GM21423 (cell line): Measurements from ENCODE around the gene KCNIP1.

Experiments
- ATAC-seq: cut with Tn5 transposase; IDR thresholded peaks from one replicate; pipeline ENCODE4 v1.9.1; 2021; ENCODE audit warnings: mild to moderate bottlenecking, moderate library complexity; ENCODE audit not compliant: unreplicated experiment

The KCNIP1 gene

DNA sequence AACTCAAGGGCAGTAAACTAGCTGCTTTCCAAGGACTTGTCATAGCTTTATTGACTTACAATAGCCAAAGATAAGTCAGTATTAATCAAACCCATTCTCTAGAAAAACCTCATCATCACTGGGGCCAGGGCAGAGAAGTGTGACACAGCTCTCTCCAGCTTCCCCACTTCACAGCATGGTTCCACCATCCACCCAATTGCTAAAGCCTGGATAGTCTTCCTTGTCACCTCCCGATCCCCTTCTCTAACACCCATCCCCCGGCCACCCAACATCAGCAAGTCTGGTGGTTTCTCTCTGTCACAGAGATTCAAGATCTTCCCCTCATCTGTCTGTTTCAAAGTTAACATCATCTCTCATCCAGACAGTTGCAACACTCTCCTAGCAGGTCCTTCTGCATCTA is 191.1 kb downstream of the KCNIP1 start:
- ATAC-seq, result no peak

GRCh38 chr5:170697031-170697430 is 193.2 kb downstream of the KCNIP1 start:
- ATAC-seq, result no peak

DNA sequence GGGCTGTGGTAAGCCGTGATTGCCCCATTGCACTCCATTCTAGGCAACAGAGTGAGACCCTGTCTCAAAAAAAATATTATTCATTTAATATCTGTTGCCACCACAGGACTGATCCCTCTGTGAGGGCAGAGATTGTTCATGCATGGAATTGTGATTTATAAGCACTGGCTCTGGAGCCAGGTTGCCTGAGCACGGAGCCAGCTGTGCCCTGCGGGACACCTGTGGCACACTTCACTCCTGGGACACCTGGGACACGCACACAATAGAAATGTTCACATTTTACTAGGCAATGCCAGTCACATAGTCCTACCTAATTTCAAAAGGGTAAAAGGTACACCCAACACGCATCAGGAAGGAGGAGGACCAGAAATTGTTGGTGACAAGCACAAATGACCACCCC is 196.7 kb downstream of the KCNIP1 start:
- ATAC-seq, result no peak

DNA sequence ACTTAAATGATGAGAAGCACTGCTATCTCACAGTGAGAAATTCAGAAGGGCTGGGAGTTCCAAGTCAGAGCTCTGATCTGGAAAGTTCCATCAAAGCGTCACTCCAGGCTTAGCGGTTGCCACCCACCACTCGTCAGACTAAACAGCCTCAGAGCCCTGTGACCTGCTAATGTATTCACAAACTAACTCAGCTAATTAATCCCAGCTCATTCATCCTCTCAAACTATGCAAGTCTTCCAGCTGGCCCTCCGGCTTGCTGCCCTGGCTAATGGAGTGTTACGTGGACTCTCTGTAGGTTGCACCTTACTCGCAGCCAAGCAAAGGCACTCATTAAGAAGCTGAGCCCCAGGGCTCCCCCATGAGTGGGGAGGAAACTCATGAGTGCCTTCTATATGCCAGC is 197.5 kb downstream of the KCNIP1 start:
- no peak for ATAC-seq

- ATAC-seq, result no peak
These were observed 200.8 kb downstream of the KCNIP1 start for GRCh38 chr5:170704417-170705192.

GRCh38 chr5:170709640-170710039 is 205.8 kb downstream of the KCNIP1 start:
- ATAC-seq, result no peak

DNA sequence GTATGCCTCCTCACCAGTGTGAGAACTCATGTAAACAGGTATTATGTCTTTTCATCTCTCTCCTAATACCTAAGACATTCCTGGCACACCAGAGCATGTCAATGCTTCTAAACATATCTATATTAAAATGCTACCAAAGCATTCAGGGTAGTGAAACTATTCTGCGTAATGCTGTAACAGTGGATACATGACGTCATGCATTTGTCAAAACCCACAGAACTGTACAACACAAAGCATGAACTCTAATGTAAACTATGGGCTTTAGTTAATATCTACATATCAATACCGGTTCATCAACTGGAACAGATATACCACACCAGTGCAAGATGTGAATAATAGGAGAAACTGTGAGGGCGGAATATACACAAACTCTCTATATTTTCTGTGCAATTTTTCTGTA is 207.5 kb downstream of the KCNIP1 start:
- no peak for ATAC-seq

DNA sequence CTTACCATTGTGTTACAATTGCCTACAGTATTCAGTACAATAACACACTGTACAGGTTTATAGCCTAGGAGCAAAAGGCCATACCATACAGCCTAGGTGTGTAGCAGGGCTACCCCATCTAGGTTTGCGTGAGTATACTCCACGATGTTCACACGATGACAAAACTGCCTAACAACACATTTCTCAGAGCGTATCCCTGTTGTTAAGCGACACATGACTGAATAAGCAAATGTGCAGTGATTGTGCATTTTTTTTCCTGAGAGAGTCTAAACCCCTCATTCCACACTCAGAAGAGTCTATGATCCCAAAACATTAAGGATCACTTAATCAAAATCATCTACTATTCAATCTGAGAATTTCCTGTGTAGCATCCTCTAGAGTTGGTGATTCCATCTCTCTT is 211.3 kb downstream of the KCNIP1 start:
- no peak for ATAC-seq

DNA sequence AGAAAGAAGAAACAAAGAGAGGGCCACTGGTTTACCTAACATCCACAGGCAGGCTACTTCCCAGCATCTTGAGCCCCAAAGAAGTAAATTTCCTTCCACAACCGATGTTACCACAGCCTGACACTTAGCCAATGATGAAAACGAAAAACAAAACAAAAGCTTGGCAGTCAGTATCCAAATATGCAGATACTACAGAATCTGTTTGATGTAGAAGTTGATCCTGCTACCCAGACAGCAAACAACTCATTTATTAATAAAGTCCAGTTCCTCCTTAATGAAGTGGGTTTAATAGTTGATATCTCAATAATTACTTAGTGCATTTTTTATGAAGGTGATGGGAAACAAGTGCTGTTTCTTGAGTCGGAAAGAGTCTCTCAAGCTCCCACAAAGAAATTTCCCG is 212.6 kb downstream of the KCNIP1 start:
- no peak for ATAC-seq

GRCh38 chr5:170719551-170719950 is 215.7 kb downstream of the KCNIP1 start:
- no peak for ATAC-seq

DNA sequence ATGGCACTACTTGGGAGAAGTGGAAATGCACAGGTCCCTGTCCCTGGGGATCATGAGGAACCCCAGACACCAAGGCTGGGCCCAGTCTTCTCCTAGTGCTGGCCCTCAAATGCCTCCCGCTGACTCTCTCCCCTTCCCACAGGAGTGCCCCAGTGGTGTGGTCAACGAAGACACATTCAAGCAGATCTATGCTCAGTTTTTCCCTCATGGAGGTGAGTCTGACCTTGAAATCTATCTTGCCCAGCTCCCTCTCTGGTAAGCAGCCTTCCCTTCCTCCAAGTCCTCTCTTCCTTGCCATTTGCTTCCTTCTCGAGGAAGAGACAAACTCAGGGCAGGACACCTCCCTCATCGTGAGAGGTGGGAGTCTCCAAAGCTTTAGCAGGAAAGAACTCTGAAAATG is 216.4 kb downstream of the KCNIP1 start:
- no peak for ATAC-seq

DNA sequence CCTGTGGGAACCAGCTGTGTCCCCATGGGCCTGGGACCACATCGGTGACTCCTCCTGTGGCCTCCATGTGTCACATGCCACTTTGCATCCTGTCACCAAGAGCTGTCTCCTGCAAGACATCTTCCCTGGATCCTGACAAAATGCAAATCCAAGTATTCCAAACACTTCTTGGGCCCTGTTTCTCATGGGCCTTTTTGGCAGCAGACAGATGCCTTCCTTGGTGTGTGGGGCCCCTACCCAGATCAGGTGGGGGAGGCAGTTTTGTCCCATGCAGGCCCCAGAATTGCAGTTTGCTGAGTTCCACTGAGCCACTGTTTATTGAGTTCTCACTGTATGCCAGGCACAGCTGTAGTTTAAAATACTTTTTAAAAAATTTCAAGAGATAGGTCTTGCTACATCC is 217.2 kb downstream of the KCNIP1 start:
- no peak for ATAC-seq

DNA sequence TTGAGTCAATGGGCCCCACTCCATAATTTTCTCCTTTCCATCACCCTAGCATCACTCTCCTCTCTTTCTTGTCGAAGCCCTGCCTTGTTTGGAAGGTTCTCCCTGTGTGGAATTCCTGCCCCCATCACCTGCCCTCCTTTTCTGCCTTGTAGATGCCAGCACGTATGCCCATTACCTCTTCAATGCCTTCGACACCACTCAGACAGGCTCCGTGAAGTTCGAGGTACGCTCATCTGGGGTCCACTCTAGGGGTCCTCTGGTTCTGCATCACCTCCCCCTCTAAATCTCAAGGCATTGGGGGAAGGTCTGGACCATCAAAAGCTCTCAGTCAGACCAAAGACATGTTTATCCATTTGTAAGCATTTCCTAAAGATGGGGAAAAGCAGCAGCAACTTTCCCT is 217.9 kb downstream of the KCNIP1 start:
- ATAC-seq, result no peak

DNA sequence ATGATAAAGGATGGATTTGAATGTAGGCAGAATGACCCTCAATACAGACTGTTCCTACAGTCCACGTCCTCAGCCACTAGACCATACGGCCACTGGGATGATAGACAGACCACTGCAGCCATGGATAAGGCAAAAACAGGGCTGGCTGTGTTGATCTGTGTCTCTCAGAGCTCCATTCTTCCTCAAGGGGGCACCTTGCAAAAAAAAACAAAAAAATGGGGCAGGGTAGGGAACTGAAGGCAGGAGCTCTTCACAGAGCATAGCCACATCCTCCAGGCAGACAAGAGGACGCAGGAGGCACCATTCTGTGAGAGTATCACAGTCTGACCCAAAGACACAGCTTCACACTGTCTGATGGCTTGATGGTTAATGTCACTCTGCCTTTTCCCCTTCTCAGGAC is 218.5 kb downstream of the KCNIP1 start:
- no peak for ATAC-seq

- ATAC-seq, result no peak
These were observed 227.2 kb downstream of the KCNIP1 start for GRCh38 chr5:170731052-170731451.

- ATAC-seq, result no peak
These were observed 228.9 kb downstream of the KCNIP1 start for GRCh38 chr5:170732685-170733084.

DNA sequence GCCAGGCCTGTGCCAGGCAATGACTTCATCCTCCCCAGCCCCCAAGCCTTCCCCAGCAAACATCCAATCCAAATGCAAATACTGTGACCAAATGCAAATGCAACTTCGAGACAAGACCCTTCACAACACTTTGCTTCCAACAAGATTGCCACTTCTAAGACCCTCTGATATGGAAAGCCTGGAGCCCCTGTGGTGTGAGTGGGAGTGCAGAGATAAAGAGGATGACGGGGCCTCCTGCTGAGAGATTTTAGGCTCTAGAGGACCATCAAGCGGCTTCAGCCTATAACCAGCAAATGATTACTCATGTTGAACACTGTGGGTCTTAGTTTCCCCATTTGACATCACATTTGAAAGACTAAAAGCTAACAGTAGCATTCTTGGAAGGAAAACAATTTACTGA is 233.1 kb downstream of the KCNIP1 start:
- ATAC-seq, result no peak

DNA sequence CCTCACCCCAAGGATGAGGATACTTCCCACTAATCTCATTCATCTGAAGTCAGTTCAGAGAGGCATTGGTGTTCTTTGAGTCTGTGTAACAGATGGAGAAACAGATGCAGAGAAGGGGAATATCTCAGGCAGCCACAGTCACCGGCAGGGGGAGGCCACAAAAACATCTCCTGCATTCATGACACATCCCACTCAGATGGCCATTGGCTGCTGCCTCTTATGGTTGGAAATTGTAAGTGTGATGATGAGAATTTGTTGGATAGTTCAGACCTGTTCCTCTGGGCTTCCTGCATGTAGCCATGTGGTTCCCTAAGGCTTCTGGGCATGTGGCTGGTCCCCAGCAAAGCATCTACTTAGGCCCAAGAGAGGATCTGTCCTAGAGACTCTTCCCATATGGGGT is 233.8 kb downstream of the KCNIP1 start:
- no peak for ATAC-seq

DNA sequence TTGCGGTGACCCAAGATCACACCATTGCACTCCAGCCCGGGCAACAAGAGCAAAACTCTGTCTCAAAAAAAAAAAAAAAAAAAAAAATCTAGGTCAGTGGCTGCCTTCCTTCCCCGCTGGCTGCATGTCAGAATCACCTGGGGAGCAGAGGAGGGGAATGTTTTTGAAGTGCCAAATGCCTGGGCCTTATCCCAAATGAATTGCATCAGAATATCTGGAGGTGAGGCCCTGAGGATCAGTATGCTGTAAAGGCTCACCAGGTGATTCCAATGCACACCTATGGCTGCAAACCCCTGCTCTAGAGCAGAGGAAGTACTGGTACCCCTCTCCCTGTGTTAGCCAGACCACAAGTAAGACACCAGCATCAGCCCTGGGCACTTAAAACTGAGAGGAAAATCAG is 235.0 kb downstream of the KCNIP1 start:
- ATAC-seq, result no peak

DNA sequence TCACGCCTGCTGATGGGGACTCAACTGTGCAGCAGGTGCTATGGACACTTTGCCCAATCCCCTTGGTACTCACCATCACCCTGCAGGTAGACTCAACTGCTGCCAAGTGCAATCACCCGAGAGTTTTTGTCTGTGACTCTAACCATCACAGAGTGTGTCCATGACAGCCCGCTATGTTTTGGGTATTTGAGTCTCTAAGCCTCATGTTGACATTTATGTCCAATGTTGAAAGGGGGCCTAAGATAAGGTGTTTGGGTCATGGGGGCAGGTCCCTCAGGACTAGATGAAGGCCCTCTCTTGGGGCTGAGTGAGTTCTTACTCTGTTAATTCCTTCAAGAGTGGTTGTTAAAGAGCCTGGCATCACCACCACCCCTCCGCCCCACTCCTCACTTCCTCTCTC is 235.6 kb downstream of the KCNIP1 start:
- ATAC-seq, result no peak

- no peak for ATAC-seq
These were observed 236.9 kb downstream of the KCNIP1 start for GRCh38 chr5:170740551-170741205.

- no peak for ATAC-seq
These were observed 238.0 kb downstream of the KCNIP1 start for GRCh38 chr5:170741801-170742200.

GRCh38 chr5:170743876-170744212 is 240.0 kb downstream of the KCNIP1 start:
- ATAC-seq, result no peak
